Prostate gland (tissue), 2 donors: ENCODE data around the gene KRTAP10-5.

Experiments
- CTCF ChIP-seq, 4 experiments: fragments of 200-600 bp in 2 of 4; fragments of 450-650 bp in 2 of 4; sonication (generic) in 2 of 4; IDR thresholded peaks; 1 replicate in 3 of 4; 2 replicates in 1 of 4; pipeline ENCODE4 v1.5.1; 2016 to 2019; ENCODE audit warnings: antibody characterized with exemption in 4 of 4, mild to moderate bottlenecking in 2 of 4, moderate library complexity in 2 of 4
- POLR2A ChIP-seq: fragments of 450-650 bp; IDR thresholded peaks from one replicate; pipeline ENCODE4 v1.6.1; 2016; ENCODE audit warnings: antibody characterized with exemption, mild to moderate bottlenecking
- POLR2AphosphoS5 ChIP-seq: sonication (generic); formaldehyde crosslinking; IDR thresholded peaks from one replicate; pipeline ENCODE4 v1.6.1; 2017; ENCODE audit warnings: antibody characterized with exemption

GRCh38 chr21:44533121-44533890 is 47.1 kb downstream of the KRTAP10-5 start:
- no peak for TF ChIP-seq POLR2AphosphoS5
- no peak for TF ChIP-seq POLR2A
- no peak for TF ChIP-seq CTCF (IDR thresholded peaks at IDR 0.05)
